ENCODE results near the gene CHRM5.
"Not testable (repeated sequence)": the region's sequence is repeated elsewhere in the genome, so short reads cannot be mapped to it uniquely, and the experiment has no call there.

Gene CHRM5

DNA sequence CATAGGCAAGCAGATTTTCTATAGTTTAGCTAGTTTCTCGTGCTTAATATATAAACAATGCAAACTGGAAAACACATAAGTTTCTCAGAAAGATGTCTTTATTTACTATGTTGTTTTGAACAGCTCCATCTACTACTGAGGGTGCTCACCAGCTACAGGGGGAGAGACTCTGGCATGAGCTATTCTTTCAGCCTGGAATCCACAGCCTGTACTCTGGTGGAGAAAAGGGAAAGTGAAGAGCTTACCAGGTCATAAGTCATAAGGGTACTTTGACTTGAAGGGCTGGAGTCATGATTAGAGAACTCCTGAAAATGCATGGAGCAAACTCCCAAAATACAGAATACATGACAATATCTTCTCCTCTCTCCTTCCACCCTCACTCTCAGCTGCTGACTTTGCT lies 75.1 kb downstream of the CHRM5 start:
- DNase-seq = no peak

GRCh38 chr15:34043813-34044212 lies 75.5 kb downstream of the CHRM5 start:
- DNase-seq = no peak

DNA sequence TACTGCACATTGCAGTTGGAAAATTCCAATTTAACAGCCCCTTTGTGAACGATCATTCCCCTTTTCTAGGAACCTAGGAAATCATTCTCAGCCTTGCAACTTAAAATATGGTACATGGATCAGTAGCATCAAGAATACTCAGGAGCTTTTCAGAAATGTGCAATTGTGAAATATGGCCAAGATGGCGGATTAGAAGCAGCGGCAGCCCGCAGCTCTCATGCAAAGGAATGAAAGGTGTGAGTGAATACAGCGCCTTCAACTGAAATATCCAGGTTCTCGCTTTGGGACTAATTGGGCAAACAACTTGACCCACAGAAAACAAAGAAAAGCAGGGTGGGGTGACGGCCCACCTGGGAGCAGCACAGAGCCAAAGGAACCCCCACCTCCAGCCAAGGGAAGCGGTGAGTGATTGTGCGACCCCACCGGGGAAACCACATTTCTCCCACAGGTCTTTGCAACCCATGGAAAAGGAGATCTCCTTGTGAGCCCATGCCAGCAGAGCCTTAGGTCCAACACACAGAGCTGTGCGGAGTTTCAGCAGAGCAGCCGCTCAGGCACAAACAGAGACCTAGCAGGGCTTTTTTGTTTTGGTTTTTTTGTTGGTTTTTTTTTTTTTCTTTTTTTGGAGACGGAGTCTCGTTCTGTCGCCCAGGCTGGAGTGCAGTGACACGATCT lies 78.3 kb downstream of the CHRM5 start:
- no peak for DNase-seq

GRCh38 chr15:34047893-34048775 lies 79.8 kb downstream of the CHRM5 start:
- DNase-seq = no peak

DNA sequence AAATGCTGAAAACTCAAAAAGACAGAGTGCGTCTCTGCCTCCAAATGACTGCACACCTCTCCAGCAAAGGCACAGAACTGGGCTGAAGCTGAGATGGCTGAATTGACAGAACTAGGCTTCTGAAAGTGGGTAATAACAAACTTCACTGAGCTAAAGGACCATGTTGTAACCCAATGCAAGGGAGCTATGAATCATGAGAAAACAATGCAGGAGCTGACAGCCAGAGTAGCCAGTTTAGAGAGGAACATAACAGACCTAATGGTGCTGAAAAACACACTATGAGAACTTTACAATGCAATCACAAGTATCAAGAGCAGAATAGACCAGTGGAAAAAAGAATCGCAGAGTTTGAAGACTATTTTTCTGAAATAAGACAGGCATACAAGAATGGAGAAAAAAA lies 80.8 kb downstream of the CHRM5 start:
- no peak for DNase-seq

DNA sequence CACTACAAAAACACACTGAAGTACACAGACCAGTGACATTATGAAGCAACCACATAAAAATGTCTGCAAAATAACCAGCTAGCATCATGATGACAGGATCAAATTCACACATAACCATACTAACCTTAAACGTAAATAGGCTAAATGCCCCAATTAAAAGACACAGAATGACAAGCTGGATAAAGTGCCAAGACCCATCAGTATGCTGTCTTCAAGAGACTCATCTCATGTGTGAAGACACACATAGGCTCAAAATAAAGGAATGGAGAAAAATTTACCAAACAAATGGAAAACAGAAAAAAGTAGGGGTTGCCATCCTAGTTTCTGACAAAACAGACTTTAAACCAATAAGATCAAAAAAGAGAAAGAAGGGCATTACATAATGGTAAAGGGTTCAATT lies 82.1 kb downstream of the CHRM5 start:
- not testable (repeated sequence) for DNase-seq

DNA sequence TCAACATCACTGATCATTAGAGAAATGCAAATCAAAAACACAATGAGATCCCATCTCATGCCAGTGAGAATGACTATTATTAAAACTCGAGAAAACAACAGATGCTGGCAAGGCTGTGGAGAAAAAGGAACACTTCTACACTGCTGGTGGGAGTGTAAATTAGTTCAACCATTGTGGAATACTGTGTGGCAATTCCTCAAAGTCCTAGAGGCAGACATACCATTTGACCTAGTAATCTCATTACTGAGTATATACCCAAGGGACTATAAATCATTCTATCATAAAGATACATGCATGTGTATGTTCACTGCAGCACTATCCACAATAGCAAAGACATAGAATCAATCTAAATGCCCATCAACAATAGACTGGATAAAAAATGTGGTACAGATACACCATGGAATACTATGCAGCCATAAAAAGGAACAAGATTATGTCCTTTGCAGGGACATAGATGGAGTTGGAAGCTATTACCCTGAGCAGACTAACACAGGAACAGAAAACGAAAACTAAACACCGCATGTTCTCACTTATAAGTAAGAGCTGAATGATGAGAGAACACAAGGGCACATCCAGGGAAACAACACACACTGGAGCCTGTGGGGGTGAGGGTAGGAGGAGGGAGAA lies 85.9 kb downstream of the CHRM5 start:
- DNase-seq = no peak

DNA sequence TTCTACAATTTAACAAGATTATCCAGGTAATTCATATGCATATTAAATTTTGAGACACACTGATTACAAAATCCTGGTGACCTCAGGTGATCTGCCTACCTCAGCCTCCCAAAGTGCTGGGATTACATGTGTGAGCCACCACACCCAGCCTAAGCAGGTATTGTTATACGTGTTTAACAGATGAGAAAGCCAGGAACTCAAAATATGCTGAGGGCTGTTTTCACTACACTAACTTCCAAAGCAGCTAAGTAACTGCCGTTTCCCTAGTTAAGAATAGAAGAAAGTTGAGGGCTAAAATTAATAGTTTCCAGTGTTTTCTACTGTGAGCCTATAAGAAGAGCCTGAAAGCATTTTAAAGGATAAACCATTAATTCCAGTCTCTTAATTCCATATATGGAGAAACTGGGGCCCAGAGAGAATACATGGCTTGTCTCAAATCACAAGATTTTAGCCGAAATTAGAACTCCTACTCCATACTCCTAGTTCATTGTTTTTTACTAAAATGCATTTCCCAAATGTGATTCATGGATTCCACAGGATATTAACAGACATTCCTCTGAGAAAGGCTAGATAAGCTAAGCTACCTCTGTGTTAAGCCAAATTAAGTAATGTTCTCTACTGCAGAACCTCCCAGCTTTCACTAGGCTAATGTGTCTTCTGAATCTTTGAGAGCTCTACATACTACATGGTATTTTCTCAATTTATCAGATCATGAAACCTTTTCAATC lies 87.7 kb downstream of the CHRM5 start:
- no peak for DNase-seq

- DNase-seq = no peak
Observed at GRCh38 chr15:34056911-34057310, 88.6 kb downstream of the CHRM5 start.

DNA sequence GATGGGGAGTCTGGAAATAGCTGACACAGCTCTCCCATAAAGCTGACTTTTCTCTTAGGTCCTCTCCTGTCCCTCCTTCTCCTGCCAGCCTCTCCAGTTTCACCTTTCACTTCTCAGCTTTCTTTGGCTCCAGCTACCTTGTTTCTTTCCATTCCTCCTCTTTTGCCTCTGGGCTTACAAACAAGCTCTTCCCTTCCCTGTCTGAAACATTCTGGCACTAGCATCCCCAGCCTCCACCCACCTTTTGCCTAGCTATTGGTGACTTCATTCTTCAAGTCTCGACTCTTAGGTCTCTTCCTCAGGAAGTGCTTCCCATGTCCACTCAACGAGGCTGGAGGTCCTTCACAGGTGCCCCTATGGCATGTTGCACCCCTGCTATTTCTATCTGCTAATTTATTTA lies 91.2 kb downstream of the CHRM5 start:
- no peak for DNase-seq

DNA sequence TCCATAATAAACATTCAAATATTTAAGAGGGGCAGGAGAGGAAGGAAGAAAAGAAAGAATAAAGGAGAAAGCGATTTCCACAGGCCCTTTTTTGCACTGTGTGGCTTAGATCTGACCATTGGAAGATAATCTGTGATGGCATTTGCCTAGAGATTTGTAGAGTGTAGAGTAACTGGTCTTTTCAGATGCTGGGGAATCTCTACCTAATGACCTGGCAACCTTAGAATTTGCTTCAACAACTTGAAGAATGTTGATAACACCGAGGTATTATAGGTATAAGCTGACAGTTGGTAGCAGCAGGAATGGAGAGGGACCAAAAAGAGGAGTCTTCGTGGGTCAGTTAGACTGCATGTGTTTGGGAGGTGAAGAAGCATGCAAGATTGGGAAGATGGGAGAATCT lies 91.6 kb downstream of the CHRM5 start:
- no peak for DNase-seq

DNA sequence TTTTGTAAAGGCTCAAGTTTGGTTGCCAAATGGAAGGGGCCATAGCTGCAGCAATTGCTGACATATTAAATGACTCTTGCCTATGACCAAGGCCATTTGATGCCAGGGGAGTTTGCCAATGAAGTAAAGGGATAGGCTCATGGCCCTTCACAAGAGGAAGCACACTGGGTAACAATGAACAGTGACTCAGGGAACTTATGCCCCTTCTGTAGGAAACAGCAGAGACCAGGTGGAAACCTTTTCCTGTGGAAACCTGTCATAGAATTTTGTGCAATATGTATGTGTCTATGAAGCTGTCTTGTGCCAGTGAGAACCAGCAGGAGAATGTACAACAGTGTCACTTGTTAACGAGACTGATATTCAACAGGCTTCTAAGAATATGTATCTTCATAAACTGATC lies 96.1 kb downstream of the CHRM5 start:
- no peak for DNase-seq

- no peak for DNase-seq
Observed at GRCh38 chr15:34065261-34065660, 97.0 kb downstream of the CHRM5 start.

GRCh38 chr15:34065941-34066340 lies 97.6 kb downstream of the CHRM5 start:
- no peak for DNase-seq

GRCh38 chr15:34070003-34070402 lies 101.7 kb downstream of the CHRM5 start:
- DNase-seq = no peak

DNA sequence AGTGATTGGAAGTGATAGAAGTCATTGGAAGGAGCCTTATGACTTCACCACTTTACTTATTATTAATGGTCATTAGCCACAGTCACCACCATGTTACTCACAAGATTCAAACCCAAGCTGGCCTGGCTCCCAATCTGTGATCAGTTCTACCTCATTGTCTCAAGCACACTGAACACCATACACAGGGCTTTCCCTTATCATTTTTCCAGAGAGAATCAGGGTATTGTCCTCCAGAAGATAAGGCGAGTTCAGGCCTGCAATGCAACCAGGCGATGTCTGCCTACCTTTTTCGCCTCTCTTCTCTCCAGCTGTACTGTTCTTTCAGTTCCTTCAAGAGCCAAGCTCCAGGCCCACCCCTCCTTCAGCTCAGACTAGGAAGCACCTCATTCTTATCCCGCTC lies 108.5 kb downstream of the CHRM5 start:
- DNase-seq = no peak

DNA sequence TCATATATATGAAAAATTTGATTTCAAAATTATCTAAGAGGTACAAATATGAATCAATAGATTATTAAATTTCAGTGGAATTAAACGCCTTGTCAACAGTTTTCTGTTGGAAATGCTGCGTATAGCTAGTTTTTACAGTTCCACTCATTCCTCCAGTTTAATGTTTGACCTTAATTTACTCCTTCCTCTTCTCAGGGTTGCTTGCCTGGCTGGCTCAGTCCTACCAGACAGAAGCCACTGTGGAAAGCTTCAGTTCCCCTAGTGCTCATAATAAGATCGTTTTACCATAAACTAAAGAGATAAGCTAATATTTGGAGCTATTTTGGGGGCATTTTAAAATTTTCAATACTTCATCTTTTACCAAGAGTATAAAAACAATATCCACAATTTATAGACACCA lies 110.6 kb downstream of the CHRM5 start:
- DNase-seq = no peak

DNA sequence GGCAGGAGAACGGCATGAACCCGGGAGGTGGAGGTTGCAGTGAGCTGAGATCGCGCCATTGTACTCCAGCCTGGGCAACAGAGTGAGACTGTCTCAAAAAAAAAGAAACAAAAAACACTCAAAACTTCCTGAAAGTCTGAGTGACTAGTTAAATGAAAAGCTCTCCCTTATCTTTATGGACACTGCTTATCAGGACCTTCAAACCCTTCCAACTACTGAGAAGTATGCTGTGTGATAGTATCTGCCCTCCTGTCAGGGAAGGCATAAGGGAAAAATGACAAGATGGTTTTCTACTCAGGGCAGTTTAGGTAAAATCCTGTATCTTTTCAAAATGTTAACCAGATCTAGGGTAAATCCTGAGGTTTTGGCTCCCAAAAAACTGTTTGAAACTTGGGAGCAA lies 111.6 kb downstream of the CHRM5 start:
- no peak for DNase-seq

- no peak for DNase-seq
Observed at GRCh38 chr15:34084086-34084485, 115.8 kb downstream of the CHRM5 start.

GRCh38 chr15:34085746-34086145 lies 117.4 kb downstream of the CHRM5 start:
- no peak for DNase-seq

- DNase-seq = no peak
Observed at GRCh38 chr15:34099914-34100313, 131.6 kb downstream of the CHRM5 start.

DNA sequence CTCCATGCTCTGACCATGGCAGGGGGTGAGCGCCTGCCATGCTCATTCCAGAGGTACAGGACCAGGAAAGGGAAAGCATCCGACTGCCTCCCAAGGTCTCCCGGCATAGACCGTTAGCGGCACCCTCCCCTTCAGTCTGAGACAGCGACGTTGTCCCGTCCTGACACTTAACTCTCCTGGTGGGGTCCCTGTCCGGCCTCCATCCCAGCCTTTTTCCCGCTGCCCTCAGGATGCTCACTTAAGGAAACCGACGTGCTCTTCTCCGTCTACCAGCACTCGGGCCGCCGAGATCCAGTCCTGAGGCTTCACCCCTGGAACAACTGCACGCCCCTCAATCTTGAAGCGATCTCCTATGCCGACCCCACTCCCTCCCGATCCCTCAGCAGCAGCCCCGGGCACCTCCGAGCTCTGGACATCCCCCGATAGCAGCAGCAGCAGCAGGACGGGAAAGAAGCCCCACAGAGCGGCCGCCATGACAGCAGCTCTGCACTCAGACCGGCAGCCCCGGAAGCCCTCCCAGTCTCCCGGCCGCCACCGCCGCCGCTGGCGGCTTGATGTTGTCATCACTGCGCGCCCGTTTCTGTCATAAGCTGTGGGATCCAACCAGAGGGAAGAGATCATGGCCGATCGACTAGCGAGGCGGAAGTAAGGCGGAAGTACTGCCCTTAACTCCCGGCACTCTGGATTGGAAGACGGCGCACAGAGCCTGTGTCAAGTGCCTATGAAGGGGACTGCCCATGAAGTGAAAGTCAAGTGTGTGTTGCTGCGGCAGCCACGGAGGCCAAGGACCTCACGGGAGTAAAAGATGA lies 133.3 kb downstream of the CHRM5 start, which contains the start of the genes EMC7 and PGBD4:
Gene EMC7 (minus strand): TSS at position 497 of the 809 bp plus-strand sequence. CDS start 23 bp downstream, at position 474.
Gene PGBD4 (plus strand): TSS at position 718 of the 809 bp plus-strand sequence. CDS start 449 bp downstream, outside the sequence.
- DNase-seq = peak; percentile 98
